HT1080 (cell line): ENCODE results near the gene OBP2A. TPM values are rescaled to one million over a fixed set of nuclear protein-coding genes. Genes with fewer than 3 reads are reported as not detected.
"Not testable (repeated sequence)": the region's sequence is repeated elsewhere in the genome, so short reads cannot be mapped to it uniquely, and the experiment has no call there.

Experiments used
- DNase-seq: peaks from one replicate; pipeline ENCODE4 v3.0.0-alpha.2; 2015; ENCODE audit warnings: low read depth
- polyA plus RNA-seq, 2 experiments: library from polyadenylated mRNA; depleted of rRNA; stranded (reverse); fragments of >200 nt; gene quantifications; 2 replicates each; pipeline ENCODE4 v1.2.3, GENCODE V29; 2015
- total RNA-seq: library from RNA; depleted of rRNA; stranded (reverse); fragments of >200 nt; shearing (Covaris generic); gene quantifications from 2 replicates; pipeline ENCODE4 v1.2.3, GENCODE V29; 2014; rRNA removed

Gene OBP2A
- total RNA-seq, result 0.24 TPM in 1 of 2 replicates, not detected in the other
- not detected in 2 replicates for polyA plus RNA-seq (2015; cell fraction: cytosol; rRNA removed)
- 0.51 TPM in 1 of 2 replicates, not detected in the other for polyA plus RNA-seq (2015; cell fraction: nucleus; rRNA removed)

DNA sequence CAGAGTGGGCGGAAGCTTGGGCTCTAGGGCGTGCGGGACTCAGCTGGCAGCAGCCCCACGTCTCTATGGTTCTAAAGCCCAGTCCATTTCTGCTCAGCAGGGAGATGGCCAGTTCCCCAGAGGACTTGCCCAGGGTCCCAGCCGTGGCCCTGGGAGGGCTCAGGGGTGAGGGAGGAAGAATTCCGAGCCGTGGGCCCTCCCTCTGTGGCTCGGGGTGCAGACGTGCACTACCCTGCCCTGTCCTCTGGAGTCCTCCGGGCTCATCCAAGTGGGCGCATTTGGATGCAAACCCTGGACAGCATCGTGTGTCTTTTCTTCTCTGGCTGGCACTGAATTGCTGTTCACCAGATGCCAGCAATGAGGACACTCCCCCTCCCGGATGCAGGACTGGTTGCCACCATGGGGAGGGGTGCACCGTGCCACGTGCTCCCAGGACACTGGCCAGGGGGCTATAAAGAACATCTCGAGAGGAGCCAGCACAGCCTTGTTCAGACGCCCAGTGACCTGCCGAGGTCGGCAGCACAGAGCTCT lies at the start of gene OBP2A:
OBP2A (plus strand) TSS at position 481 of the 531 bp plus-strand sequence. CDS start 55 bp downstream, outside the sequence.
- not testable (repeated sequence) for DNase-seq

GRCh38 chr9:135498381-135499126 lies 47.4 kb upstream of the OBP2A start:
- DNase-seq, result no peak

GRCh38 chr9:135499326-135500070 lies 46.4 kb upstream of the OBP2A start:
- DNase-seq, result peak; percentile 78

GRCh38 chr9:135500071-135500524 lies 45.8 kb upstream of the OBP2A start:
- DNase-seq, result no peak

- DNase-seq, result peak; percentile 75
Observed at GRCh38 chr9:135500525-135501260, 45.2 kb upstream of the OBP2A start, which contains the start of gene MRPS2. Gene MRPS2, plus strand, starts transcription at chr9:135500682. Its CDS starts 29 bp downstream, at chr9:135500711.

- DNase-seq, result no peak
Observed at GRCh38 chr9:135501261-135502167, 44.4 kb upstream of the OBP2A start.

DNA sequence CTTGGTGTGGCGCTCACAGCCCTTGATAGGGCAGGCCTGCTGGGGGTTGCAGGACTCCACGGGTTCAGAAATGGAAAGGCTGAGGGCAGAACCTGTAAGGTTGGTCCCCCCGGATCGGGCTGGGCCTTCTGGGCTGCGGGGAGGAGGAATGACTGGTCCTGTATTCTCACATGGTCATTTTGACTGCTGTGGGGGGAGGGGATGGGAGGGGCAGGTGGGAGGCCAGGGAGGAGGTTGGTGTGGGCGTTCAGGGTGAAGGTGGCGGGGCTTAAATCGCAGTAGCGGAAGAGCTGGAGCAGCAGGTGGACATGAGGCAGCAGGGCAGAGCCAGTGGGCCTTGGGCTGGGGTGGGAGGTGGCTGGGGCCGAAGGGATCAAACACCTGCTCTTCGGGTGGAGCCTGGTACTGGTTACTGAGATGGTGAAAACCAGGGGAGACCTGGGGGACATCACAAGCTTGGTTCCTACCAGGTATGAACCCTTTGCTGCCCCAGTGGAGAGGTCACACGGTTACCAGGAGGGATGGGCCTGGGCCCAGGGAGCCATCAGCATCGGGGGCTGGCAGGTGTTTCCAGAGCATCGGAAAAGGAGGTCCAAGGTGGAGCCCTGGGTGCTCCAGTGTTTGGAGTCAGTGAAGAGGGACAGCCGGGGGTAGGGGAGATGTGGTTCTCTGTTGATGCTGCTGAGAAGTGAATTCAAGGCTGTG lies 43.6 kb upstream of the OBP2A start:
- DNase-seq, result no peak

GRCh38 chr9:135502873-135503321 lies 43.0 kb upstream of the OBP2A start:
- DNase-seq, result no peak

DNA sequence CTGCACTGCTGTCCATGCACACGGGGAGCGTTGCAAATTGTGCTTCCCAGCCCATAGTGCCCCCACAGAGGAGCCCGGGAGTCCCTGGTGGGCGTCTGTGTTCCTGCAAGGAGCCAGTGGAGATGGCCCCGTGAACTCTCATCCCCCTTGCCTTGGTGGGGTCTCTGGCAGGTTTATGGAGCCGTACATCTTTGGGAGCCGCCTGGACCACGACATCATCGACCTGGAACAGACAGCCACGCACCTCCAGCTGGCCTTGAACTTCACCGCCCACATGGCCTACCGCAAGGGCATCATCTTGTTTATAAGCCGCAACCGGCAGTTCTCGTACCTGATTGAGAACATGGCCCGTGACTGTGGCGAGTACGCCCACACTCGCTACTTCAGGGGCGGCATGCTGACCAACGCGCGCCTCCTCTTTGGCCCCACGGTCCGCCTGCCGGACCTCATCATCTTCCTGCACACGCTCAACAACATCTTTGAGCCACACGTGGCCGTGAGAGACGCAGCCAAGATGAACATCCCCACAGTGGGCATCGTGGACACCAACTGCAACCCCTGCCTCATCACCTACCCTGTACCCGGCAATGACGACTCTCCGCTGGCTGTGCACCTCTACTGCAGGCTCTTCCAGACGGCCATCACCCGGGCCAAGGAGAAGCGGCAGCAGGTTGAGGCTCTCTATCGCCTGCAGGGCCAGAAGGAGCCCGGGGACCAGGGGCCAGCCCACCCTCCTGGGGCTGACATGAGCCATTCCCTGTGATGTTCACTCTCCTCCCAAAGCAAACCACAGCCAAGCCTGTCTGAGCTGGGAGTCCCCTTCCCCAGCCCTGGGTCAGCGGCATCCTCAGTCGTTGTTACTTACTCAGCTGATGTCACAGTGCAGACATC lies 42.3 kb upstream of the OBP2A start:
- no peak for DNase-seq

- peak; percentile 62 for DNase-seq
Observed at GRCh38 chr9:135504262-135505243, 41.4 kb upstream of the OBP2A start.

- DNase-seq, result no peak
Observed at GRCh38 chr9:135505406-135506187, 40.3 kb upstream of the OBP2A start.

DNA sequence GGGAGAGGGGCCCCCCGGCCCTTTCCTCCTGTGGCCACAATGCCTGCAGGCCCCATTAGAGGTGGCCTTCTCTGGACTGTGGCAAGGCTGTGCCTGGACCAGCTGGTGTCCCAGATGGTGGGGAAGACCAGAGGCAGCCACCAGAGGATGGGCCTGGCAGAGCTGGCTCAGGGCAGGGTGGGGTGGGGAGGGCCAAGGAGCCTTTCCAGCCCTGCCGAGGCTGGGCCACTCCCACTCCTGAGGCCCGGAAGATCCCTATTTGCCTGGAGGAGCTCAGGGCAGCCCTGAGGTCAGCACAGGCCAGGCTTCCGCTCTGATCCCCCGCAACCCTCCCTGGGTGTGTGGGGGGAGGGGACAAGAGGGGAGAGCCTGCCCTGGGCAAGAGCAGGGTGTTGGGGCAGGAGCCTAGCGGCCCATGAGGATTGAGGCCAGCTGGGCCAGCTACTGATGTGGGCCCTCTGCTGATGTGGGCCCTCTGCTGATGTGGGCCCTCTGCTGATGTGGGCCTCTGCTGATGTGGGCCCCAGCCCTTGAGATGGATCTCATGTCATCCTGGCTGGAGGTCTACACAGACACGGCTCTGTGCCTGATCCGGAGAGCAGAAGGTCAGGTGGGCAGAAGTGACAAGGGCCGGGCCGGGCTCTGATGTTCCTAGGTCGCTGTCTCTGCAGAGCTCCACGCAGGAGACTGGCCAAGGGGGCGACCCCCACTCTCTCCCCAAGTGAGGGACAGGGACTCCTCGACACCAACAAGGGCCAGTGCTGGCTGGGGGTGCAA lies 39.4 kb upstream of the OBP2A start:
- DNase-seq, result no peak

DNA sequence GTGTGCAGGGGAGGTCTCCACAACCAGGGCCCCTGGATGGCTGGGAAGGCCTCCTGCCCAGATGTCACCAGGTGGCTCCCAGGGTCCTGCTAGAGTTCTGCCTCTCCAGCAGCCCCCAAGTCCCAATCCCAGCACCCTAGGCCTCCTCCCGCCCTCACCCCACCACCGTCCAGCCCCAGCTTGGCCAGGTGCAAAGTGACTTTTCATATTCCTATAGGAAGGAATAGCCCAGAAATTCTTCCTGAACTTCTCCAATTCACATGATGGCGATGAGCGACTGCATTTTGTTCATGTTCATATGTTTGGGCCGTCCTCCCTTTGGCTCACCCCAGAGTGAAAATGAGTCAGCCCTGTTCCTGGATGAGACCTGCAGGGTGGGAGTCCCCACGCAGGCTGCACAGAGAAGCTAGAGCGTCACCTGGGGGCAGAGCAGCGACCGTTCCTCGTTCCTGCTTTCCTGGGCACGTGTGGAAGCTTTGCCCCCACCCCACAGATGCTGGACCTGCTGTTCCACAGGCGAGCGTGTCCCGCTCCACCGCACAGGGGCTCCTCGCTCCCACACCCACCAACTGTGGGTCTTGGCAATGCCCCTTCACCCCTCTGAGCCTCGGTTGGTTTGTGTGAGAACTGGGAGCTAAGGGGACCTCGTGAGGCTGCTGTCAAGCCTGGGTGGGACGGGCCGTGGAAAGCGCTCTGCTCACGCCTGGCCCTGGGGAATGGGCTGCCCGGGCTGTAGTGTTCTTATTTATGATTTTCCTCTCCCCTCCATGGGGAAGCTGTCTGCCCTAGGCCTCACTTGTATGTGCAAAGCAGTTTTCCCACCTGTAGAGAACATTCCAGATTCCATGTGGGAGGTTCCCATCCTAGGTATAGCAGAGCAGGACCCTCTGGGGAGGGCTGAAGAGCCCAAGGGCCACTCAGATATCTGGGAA lies 38.6 kb upstream of the OBP2A start:
- no peak for DNase-seq

DNA sequence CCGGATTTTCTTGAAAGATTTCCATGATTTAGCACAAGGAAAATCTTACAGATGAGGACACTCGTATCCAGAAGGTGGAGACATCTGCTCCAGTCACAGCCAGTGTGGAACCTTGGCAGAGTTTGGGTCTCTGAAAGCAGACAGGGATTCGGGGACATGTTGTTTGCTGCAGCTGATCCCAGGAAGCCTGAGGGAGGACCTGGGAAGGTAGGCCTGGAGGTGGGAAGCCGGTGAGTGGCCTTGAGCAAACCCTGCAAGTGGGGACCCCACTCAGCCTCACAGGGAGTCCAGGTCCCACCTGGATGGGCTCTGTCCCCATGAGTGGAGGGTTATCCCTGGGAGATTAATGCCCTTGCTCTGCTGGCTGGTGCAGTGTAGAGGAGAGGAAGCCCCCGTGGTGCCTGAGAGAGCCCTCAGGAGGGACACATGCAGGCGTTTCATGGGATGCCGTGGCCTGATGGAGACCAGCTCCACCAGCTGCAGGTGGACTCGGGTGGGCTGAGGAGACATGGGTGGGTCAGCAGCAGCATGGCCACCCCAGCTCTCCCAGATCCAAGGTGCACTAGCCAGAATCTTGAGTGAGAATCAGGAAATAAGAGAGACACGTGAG lies 37.6 kb upstream of the OBP2A start:
- no peak for DNase-seq
